Epithelial cell of esophagus (primary cell): Measurements from ENCODE around the gene PLCG1.
"Not testable (repeated sequence)": the region's sequence is repeated elsewhere in the genome, so short reads cannot be mapped to it uniquely, and the experiment has no call there.

Experiments
- DNase-seq: peaks from one replicate; pipeline ENCODE4 v3.0.0; 2010; ENCODE audit warnings: low read depth
- H3K4me3 ChIP-seq: 2 replicates; pipeline ENCODE4 v1.5.1; 2011; ENCODE audit warnings: mild to moderate bottlenecking, low read length, control low read depth
- CTCF ChIP-seq: IDR thresholded peaks from 2 replicates; pipeline ENCODE4 v1.5.1; 2011; ENCODE audit warnings: low read depth, mild to moderate bottlenecking, low read length, control low read depth, inconsistent platforms; ENCODE audit not compliant: insufficient read depth; ENCODE audit errors: missing control alignments

Gene PLCG1

GRCh38 chr20:41125530-41126457, 11.5 kb upstream of the PLCG1 start:
- H3K4me3 ChIP-seq, result no peak overlapping the region
- no peak for TF ChIP-seq CTCF
- DNase-seq, result no peak

- no peak for TF ChIP-seq CTCF
- H3K4me3 ChIP-seq, result no peak overlapping the region
- DNase-seq, result no peak
Observed at GRCh38 chr20:41126719-41127118, 10.6 kb upstream of the PLCG1 start.

GRCh38 chr20:41128317-41128716, 9.0 kb upstream of the PLCG1 start:
- DNase-seq, result not testable (repeated sequence)

GRCh38 chr20:41131594-41132387, 5.6 kb upstream of the PLCG1 start:
- TF ChIP-seq CTCF, result no peak
- no peak for DNase-seq

More at GRCh38 chr20:41128317-41128716, 9.0 kb upstream of the PLCG1 start:
- not testable (repeated sequence) for H3K4me3 ChIP-seq

GRCh38 chr20:41132388-41132775, 5.0 kb upstream of the PLCG1 start:
- not testable (repeated sequence) for H3K4me3 ChIP-seq, DNase-seq

More at GRCh38 chr20:41131594-41132387, 5.6 kb upstream of the PLCG1 start:
- H3K4me3 ChIP-seq, result no peak overlapping the region

- H3K4me3 ChIP-seq, result no peak overlapping the region
- TF ChIP-seq CTCF, result peak; percentile 6
- peak; percentile 99 for DNase-seq
Observed at GRCh38 chr20:41133709-41134361, 3.5 kb upstream of the PLCG1 start.

- no peak for DNase-seq
- no peak for TF ChIP-seq CTCF
- H3K4me3 ChIP-seq, result no peak overlapping the region
Observed at GRCh38 chr20:41134362-41135186, 2.8 kb upstream of the PLCG1 start.
